Measurements from ENCODE around the gene PHF21B.

The PHF21B gene

GRCh38 chr22:44842417-44842816, 167.4 kb downstream of the PHF21B start:
- H3K36me3 Mint-ChIP-seq (ENCODE audit: low read depth): peaks cover 5% of the 10 kb centered on the region
- no peaks in the 10 kb centered on the region for H3K4me1 Mint-ChIP-seq
- H3K4me3 Mint-ChIP-seq: no peak overlapping the region
- H3K27me3 Mint-ChIP-seq (ENCODE audit: low read depth): peaks cover 15% of the 10 kb centered on the region
- peaks cover 6% of the 10 kb centered on the region for H3K9me3 Mint-ChIP-seq
- H3K27ac Mint-ChIP-seq: no peak overlapping the region
- TF ChIP-seq CTCF (IDR thresholded peaks at IDR 0.05; ENCODE audit: unreplicated experiment in 3 of 3): no peak

GRCh38 chr22:44840611-44841322, 169.0 kb downstream of the PHF21B start:
- no peak for TF ChIP-seq CTCF (IDR thresholded peaks at IDR 0.05; ENCODE audit: unreplicated experiment in 3 of 3)
- H3K36me3 Mint-ChIP-seq (ENCODE audit: low read depth): peaks cover 8% of the 10 kb centered on the region
- peaks cover 18% of the 10 kb centered on the region for H3K27me3 Mint-ChIP-seq (ENCODE audit: low read depth)
- H3K9me3 Mint-ChIP-seq: peaks cover 10% of the 10 kb centered on the region
- no peaks in the 10 kb centered on the region for H3K4me1 Mint-ChIP-seq
- no peak overlapping the region for H3K4me3 Mint-ChIP-seq
- H3K27ac Mint-ChIP-seq: no peak overlapping the region

DNA sequence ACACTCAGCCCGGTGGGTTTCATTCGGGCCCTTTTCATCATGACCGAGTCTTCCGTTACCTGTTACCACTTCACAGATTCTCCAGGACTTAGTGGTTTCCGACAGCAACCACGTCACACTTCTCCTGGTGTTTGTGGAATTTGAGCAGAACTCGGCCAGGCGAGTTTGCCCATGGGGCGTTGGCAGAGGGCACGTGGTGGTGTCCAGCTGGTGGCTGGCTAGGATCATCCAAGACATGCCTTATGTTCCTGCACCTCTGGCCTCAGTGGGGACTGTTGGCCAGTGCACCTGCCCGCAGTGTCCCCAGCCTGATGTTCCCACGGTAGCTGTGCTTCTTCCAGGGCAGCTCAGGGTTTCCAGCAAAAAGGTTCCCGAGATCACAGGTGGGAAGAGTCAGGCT, 170.1 kb downstream of the PHF21B start:
- Mint-ChIP-seq H3K4me1 (no peaks in the 10 kb centered on the region), H3K4me3 (no peak overlapping the region), H3K36me3 (ENCODE audit: low read depth) (peaks cover 10% of the 10 kb centered on the region), H3K27me3 (ENCODE audit: low read depth) (peaks cover 15% of the 10 kb centered on the region), H3K9me3 (peaks cover 12% of the 10 kb centered on the region), H3K27ac (no peak overlapping the region)
- TF ChIP-seq CTCF (IDR thresholded peaks at IDR 0.05; ENCODE audit: unreplicated experiment in 3 of 3): no peak

- peaks cover 14% of the 10 kb centered on the region for H3K9me3 Mint-ChIP-seq
- H3K27ac Mint-ChIP-seq: no peak overlapping the region
- H3K27me3 Mint-ChIP-seq (ENCODE audit: low read depth): peaks cover 14% of the 10 kb centered on the region
- peaks cover 15% of the 10 kb centered on the region for H3K36me3 Mint-ChIP-seq (ENCODE audit: low read depth)
- H3K4me1 Mint-ChIP-seq: no peaks in the 10 kb centered on the region
- H3K4me3 Mint-ChIP-seq: no peak overlapping the region
- no peak for TF ChIP-seq CTCF (IDR thresholded peaks at IDR 0.05; ENCODE audit: unreplicated experiment in 3 of 3)
Measured at GRCh38 chr22:44839061-44839460, 170.7 kb downstream of the PHF21B start.

DNA sequence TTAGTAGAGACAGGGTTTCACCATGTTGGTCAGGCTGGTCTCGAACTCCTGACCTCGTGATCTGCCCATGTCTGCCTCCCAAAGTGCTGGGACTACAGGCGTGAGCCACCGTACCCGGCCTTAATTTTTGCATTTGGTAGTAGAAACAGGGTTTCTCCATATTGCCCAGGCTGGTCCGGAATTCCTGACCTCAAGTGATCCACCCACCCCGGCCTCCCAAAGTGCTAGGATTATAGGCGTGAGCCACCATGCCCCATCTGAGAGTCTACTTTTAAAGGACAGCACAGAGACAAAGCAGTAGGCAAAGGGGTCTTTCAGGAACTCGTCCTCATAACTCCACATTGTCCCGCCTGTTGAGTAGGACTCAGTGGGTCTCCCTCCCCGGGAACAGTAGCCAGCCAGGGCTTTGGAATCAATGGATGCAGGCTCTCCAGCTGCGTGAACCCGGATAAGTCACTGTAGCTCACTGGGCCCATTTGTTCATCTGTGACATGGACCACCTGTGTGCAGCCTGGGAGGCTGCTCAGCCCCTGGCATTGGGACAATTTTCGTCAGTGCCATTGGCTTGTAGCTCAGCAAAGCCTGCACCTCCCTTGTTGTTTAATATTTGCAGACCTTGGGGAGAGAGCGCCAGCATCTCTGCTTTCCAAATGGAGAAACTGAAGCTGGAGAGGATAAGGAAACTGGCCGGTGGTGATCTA, 171.3 kb downstream of the PHF21B start:
- no peaks in the 10 kb centered on the region for H3K4me1 Mint-ChIP-seq
- H3K4me3 Mint-ChIP-seq: no peak overlapping the region
- peaks cover 20% of the 10 kb centered on the region for H3K9me3 Mint-ChIP-seq
- peaks cover 14% of the 10 kb centered on the region for H3K27me3 Mint-ChIP-seq (ENCODE audit: low read depth)
- no peak for TF ChIP-seq CTCF (IDR thresholded peaks at IDR 0.05; ENCODE audit: unreplicated experiment in 3 of 3)
- peaks cover 21% of the 10 kb centered on the region for H3K36me3 Mint-ChIP-seq (ENCODE audit: low read depth)
- no peak overlapping the region for H3K27ac Mint-ChIP-seq
